A673 (cell line): ENCODE measurements around the gene GDF11. TPM values are rescaled to one million over a fixed set of nuclear protein-coding genes. Genes with fewer than 3 reads are reported as not detected.

ENCODE experiments used
- BruUV-seq: library from RNA; stranded (reverse); fragments of 400-500 nt; replicated peaks from 2 replicates; lab custom pipeline; 2021; lab: Mats Ljungman, UMichigan
- CTCF ChIA-PET: fragments of 300-600 bp; sonication (Branson Sonifier 250); formaldehyde crosslinking; loops from one replicate; lab custom pipeline; 2022; ENCODE audit warnings: antibody characterized with exemption; lab: Charles Lee
- POLR2A ChIA-PET: fragments of 300-600 bp; sonication (Branson Sonifier 250); formaldehyde crosslinking; loops from one replicate; lab custom pipeline; 2022; ENCODE audit warnings: antibody characterized with exemption; ENCODE audit not compliant: low non-redundant PET; lab: Charles Lee
- DNase-seq: peaks from one replicate; pipeline ENCODE4 v3.0.0-alpha.2; 2015; ENCODE audit warnings: low spot score
- H3K27ac ChIP-seq: fragments of 200-600 bp; sonication (generic); 2 replicates; pipeline ENCODE4 v1.5.1; 2016; ENCODE audit warnings: mixed run types, low read depth, mild to moderate bottlenecking, mixed read lengths, antibody characterized with exemption, low read length; ENCODE audit not compliant: poor library complexity, severe bottlenecking
- H3K27me3 ChIP-seq: fragments of 200-600 bp; sonication (generic); replicated peaks from 2 replicates; pipeline ENCODE4 v1.6.1; 2017; ENCODE audit warnings: mixed run types, low read depth, mild to moderate bottlenecking, mixed read lengths, antibody characterized with exemption, low read length; ENCODE audit not compliant: insufficient read depth, poor library complexity
- H3K36me3 ChIP-seq: fragments of 200-600 bp; sonication (generic); 2 replicates; pipeline ENCODE4 v1.6.1; 2016; ENCODE audit warnings: mixed run types, mild to moderate bottlenecking, mixed read lengths, antibody characterized with exemption, low read length; ENCODE audit not compliant: insufficient read depth, poor library complexity, severe bottlenecking
- H3K4me1 ChIP-seq: fragments of 200-600 bp; sonication (generic); 2 replicates; pipeline ENCODE4 v1.6.1; 2017; ENCODE audit warnings: mixed run types, mild to moderate bottlenecking, mixed read lengths, antibody characterized with exemption, low read length; ENCODE audit not compliant: insufficient read depth, poor library complexity, severe bottlenecking
- H3K4me3 ChIP-seq: fragments of 200-600 bp; sonication (generic); 2 replicates; pipeline ENCODE4 v1.5.1; 2016; ENCODE audit warnings: low read depth, mixed run types, mild to moderate bottlenecking, mixed read lengths, low read length; ENCODE audit not compliant: poor library complexity, severe bottlenecking
- H3K9me3 ChIP-seq: fragments of 200-600 bp; sonication (generic); 2 replicates; pipeline ENCODE4 v1.6.1; 2016; ENCODE audit warnings: mixed run types, low read depth, mild to moderate bottlenecking, mixed read lengths, antibody characterized with exemption, low read length; ENCODE audit not compliant: poor library complexity, severe bottlenecking
- CTCF ChIP-seq: fragments of 300-800, 200-600 bp; sonication (generic); conservative IDR thresholded peaks from 2 replicates; pipeline ENCODE4 v1.5.1; 2017; ENCODE audit warnings: low read depth, mild to moderate bottlenecking, antibody characterized with exemption, low read length, moderate library complexity, mixed read lengths
- EZH2 ChIP-seq: fragments of 200-600 bp; sonication (generic); IDR thresholded peaks from 2 replicates; pipeline ENCODE4 v1.6.1; 2017; ENCODE audit warnings: borderline replicate concordance, low read depth, mild to moderate bottlenecking, mixed read lengths, antibody characterized with exemption, low read length; ENCODE audit not compliant: poor library complexity, severe bottlenecking
- intact Hi-C: fragments of 100-400 bp; cut with micrococcal nuclease; formaldehyde crosslinking; loops from one replicate; pipeline ENCODE4 v1.10.0; 2022; ENCODE audit not compliant: unreplicated experiment
- total RNA-seq: library from RNA; stranded (reverse); gene quantifications from 2 replicates; pipeline ENCODE4 v1.2.3, GENCODE V29; 2021

Gene GDF11
- total RNA-seq, 1 experiment from 2014 or later, result 38.4 TPM

GRCh38 chr12:55694651-55695050 is 48.3 kb upstream of the GDF11 start:
- DNase-seq, result no peak
- TF ChIP-seq CTCF (no peak), EZH2 (no peak)
- no peaks in the 10 kb centered on the region for H3K9me3 ChIP-seq
- no peaks in the 10 kb centered on the region for H3K27me3 ChIP-seq
- intact Hi-C loops, result no loop called here
- no peaks in the 10 kb centered on the region for H3K4me1 ChIP-seq
- POLR2A ChIA-PET, result no interaction called here
- CTCF ChIA-PET, result no interaction called here
- no peak overlapping the region for H3K27ac ChIP-seq
- H3K4me3 ChIP-seq, result no peak overlapping the region
- no peaks in the 10 kb centered on the region for H3K36me3 ChIP-seq
- no TSS peak for BruUV-seq

GRCh38 chr12:55695349-55695748 is 47.6 kb upstream of the GDF11 start:
- no peaks in the 10 kb centered on the region for H3K27me3 ChIP-seq
- no peaks in the 10 kb centered on the region for H3K4me1 ChIP-seq
- BruUV-seq, result no TSS peak
- H3K36me3 ChIP-seq, result no peaks in the 10 kb centered on the region
- DNase-seq, result no peak
- H3K27ac ChIP-seq, result no peak overlapping the region
- H3K4me3 ChIP-seq, result no peak overlapping the region
- intact Hi-C loops, result no loop called here
- CTCF ChIA-PET, result no interaction called here
- POLR2A ChIA-PET, result no interaction called here
- TF ChIP-seq EZH2 (no peak), CTCF (no peak)
- no peaks in the 10 kb centered on the region for H3K9me3 ChIP-seq

- Histone ChIP-seq H3K27me3 (no peaks in the 10 kb centered on the region), H3K27ac (no peak overlapping the region), H3K4me3 (no peak overlapping the region), H3K9me3 (no peaks in the 10 kb centered on the region), H3K36me3 (no peaks in the 10 kb centered on the region), H3K4me1 (no peaks in the 10 kb centered on the region)
- TF ChIP-seq CTCF, result no peak
- no peak for TF ChIP-seq EZH2
- ChIA-PET POLR2A (interaction anchor here (0.6 kb wide), 1 partner anchor 9 kb away, joined by 6 read pairs; no protein-coding TSS in a partner anchor), CTCF (no interaction called here)
- intact Hi-C loops, result no loop called here
- no peak for DNase-seq
- no TSS peak for BruUV-seq
These were observed 46.8 kb upstream of the GDF11 start for GRCh38 chr12:55696141-55696540.
